GM21723 (cell line): Measurements from ENCODE around the gene SSTR3.

Source experiments
- ATAC-seq: cut with Tn5 transposase; IDR thresholded peaks from one replicate; pipeline ENCODE4 v1.9.1; 2021; ENCODE audit warnings: mild to moderate bottlenecking, moderate library complexity; ENCODE audit not compliant: unreplicated experiment

Gene SSTR3

GRCh38 chr22:37154925-37155712 lies 57.2 kb downstream of the SSTR3 start:
- peak; percentile 42 for ATAC-seq
